Endometrial microvascular endothelial cells (primary cell): ENCODE data around the gene CHST13. TPM values are rescaled to one million over a fixed set of nuclear protein-coding genes. Genes with fewer than 3 reads are reported as not detected.

Experiments
- in situ Hi-C: cut with HindIII; loops from 2 replicates; pipeline ENCODE4 v1.10.0; 2017; ENCODE audit warnings: low sequenced_read_pairs, low pct_unique_long_range_greater_than_20kb; ENCODE audit errors: inconsistent ontology term
- total RNA-seq: library from RNA; depleted of rRNA; stranded (reverse); fragments of >200 nt; gene quantifications from one replicate; pipeline ENCODE4 v1.2.3, GENCODE V29; 2015; ENCODE audit errors: inconsistent ontology term

Gene CHST13
- total RNA-seq, 1 donor from 2014 or later = not detected

DNA sequence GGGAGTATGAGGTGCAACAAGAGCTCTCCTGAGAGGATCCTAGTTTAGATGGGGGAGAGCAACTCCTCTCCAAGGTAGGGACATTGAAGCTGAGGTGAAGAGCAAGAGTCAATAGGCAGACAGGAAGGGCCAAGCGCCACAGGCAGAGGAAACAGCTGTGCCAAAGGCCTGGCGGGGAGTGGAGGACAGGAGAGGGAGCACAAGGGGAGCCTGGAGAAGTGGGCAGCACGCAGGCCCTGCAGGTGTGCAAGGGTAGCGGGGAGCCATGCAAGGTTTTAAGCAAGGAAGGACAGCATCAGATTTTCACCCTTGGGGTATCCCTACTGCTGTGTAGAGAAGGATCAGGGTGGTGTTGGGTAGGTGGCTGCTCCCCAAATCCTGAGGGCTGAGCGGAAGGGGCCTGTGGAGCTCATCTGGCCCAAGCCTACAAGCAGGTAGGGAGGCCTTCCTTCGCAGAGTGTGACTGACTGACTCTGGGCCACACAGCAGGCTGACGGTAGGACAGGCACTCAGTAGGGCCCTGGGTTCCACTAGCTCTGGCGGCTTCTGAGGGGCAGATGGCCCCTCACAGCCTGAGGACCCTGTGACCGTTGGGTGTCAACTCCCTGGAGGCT lies 13.3 kb downstream of the CHST13 start:
- in situ Hi-C loops = no loop called here

DNA sequence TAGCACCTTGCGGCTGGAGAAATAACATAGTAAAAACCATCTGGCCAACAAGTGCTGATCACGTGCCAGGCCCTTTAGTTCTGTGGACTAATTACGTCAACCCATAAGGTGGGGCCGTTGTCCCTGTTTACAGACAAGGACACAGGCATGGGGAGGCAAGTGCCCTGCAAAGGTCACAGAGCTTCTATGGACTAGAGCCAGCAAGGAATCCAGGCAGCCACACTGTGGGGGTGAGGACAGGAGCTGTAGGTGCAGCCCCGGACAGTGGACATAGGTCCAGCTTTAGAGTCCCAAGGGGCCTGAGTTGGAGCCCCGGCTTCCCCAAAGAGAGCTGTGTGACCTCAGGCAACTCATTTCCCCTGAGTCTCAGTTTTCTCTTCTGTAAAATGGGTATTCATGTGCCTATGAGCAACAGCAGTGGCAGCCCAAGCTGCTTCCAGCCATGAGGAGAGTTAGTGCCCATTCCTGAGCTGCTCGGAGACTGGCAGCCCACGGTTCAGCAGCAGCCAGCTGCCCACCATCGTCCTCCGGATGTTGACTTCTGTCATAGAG lies 13.9 kb downstream of the CHST13 start:
- in situ Hi-C loops = no loop called here

DNA sequence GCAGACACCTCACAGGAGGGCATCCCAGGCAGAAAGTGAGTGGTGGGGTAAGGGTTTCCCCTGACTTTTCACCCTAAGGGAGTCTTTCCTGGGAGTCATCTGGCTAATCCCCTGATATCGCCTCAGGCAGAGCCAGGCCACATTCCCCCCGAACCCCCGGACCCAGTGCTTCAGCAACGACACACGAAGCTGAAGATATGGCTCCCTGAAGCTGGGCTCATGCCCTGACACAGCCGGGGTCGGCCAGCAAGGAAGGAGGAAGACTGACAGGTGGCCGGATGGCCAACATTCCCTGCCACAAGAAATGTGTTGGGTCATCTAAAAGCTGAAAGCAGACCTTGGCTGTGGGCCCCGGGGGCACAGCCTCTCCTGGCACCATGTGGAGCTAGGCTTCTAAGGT lies 14.4 kb downstream of the CHST13 start:
- in situ Hi-C loops = no loop called here

DNA sequence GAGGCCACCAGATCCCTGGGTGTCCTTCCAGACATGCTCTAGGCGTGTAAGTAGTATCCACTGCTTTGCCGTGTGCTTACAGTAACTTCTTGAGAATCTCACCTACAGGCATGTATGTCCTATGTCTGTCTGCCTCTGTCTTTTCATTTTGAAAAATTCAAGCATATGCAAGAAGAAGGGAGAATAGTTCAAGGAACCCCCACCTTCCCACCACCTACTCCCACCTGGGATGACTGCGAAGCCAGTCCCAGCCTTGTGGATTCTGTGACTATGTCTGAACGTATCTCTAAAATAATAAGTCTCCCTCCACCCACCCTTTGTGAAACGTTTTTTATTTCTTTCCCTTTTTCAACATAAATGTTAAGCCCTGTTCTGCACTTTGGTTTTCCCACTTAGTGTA lies 15.0 kb downstream of the CHST13 start:
- in situ Hi-C loops = no loop called here

DNA sequence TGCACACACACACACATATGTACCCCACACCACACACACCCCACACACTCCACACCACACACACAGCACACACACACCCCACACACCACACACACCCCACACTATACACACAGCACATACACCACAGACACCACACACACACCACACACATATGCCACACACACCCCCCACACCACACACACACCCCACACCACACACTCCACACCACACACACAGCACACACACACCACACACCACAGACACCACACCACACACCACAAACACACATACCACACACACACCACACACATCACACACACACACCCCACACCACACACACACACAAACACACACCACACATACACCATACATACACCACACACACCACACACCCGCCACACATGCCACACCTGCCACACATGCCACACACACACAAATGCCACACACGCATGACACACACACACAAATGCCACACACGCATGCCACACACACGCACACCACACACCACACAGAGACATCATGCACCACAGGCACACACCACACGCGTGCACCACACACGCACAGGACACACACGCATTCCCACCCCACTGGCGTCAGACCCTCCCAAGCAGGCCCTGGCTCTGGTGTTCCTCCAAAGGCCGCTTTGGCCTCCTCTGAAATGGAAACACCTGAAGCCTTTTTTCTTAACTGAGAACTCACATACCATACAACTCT lies 15.7 kb downstream of the CHST13 start:
- in situ Hi-C loops = no loop called here

DNA sequence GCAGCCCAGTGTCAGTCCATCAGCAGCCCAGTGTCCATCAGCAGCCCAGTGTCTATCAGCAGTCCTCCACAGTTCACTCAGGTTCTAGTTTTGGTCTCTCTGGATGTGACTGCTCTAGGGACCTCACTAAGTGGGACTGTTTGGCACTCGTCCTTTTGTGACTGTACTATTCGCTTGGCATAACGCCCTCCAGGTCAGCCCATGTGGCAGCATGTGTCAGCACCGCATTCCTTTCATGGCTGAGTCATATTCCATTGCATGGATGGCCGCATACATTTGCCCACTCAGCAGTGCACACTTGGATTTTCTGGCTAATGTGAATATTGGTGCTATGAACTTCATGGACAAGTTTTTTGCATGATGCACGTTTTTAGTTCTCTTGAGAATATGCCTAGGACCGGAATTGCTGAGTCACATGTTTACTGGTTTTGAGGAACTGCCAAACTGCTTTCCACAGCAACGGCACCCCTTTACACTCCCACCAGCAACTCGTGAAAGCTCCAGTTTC lies 16.4 kb downstream of the CHST13 start:
- in situ Hi-C loops = no loop called here

DNA sequence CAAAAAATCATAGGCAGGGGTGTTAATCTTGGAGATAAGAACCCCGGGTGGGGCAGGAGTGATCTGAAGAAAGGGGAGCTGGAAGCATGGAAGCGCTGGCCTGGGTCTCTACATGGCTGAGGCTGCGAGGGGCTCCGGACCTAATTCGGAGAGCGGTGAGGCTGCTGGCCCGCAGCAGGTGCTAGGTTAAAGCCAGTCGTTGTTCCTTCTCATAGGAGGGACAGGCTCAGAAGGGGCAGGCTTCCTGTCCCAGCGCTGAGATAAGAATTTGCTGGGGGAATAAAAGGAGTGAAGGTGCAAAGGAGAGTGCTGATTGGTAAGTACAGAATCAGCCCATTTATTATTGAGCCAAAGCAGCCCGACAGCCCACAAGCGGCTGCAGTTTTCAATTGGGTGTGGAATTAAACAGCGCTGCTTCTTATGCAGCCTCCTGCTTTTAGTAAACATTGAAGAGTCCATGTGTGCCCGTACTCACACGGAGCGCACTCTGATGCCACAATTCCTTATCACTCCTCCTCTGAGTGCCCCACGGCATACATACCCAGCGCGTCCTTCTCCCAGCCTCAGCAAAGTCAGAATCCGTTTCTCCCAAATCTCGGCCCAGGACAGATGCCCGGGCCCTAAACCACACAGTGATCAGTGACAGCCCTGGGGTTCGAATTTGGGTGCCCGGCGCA lies 17.1 kb downstream of the CHST13 start:
- in situ Hi-C loops = no loop called here

DNA sequence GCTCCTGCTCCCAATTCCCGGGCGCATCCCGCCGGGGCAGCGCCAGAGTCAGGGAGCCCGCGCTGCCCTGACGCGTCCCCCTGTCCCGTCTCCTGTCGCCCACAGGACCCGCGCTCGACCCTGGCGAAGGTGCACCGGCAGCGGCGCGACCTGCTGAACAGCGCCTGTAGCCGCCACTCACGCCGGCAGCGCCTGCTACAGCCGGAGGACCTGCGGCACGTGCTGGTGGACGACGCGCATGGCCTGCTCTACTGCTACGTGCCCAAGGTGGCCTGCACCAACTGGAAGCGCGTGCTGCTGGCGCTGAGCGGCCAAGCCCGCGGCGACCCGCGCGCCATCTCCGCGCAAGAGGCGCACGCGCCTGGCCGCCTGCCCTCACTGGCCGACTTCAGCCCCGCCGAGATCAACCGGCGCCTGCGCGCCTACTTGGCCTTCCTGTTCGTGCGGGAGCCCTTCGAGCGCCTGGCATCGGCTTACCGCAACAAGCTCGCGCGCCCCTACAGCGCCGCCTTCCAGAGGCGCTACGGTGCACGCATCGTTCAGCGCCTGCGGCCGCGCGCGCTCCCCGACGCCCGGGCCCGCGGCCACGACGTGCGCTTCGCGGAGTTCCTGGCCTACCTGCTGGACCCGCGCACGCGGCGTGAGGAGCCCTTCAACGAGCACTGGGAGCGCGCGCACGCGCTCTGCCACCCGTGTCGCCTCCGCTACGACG lies 17.8 kb downstream of the CHST13 start:
- in situ Hi-C loops = no loop called here

DNA sequence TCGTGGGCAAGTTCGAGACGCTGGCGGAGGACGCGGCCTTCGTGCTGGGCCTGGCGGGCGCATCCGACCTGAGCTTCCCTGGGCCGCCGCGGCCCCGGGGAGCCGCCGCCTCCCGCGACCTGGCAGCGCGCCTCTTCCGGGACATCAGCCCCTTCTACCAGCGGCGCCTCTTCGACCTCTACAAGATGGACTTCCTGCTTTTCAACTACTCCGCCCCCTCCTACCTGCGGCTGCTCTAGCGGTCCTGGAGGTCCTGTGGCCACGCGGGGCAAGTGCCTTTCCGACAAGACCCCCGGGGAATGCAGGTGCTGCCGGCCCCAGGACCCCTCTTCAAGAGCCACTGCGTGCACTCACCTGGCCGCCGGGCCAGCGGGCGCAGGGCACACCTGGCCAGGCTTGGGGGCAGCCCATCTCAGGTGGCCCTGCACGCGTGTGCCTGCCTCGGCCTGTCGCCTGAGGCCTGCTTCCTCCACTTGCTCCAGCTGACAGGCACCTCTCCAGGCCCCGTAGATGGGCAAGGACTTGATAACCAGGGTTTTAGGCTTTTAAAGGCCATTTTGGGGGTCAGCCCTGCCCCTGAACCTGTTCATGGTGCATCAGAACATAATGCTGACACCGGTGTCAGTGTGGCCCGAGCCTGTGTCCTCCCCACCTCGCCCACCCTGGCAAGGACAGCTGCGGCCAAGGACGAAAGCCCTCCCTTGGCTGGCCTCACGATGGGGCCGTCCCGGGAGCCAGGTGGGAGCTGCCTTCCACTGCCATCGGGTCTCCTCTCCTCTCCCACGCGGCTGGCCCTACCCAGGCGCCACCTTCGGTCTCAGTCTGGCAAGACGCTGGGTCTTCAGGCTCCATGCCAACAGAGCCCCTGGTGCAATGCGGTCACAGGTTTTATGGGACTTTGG lies 18.6 kb downstream of the CHST13 start:
- in situ Hi-C loops = no loop called here

DNA sequence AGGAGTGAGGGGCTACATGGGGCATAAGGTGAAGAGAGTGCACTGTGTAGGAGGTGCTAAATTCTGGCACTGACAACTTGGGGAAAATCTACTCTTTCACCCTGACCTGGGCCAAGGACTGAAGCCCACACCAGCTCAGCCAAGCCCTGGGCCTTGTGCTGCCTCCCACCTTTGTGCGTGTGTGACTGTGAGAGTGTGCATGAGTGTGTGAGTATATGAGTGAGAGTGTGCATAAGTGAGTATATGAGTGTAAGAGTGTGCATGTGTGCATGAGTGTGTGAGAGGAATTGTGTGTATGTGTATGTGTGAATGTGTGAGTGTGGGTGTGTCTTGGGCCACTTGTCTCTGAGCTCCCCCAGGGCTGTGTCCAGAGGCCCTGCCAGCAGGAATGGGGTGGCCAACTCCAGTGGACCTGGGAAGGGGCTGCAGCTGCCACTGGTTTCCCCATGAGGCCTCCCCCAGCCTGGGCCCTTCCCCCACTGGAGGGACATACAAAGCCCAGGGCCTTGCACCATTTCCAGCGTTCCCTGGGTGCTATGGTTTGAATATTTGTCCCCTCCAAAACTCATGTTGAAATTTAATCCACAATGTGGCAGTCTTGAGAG lies 19.6 kb downstream of the CHST13 start:
- in situ Hi-C loops = no loop called here

DNA sequence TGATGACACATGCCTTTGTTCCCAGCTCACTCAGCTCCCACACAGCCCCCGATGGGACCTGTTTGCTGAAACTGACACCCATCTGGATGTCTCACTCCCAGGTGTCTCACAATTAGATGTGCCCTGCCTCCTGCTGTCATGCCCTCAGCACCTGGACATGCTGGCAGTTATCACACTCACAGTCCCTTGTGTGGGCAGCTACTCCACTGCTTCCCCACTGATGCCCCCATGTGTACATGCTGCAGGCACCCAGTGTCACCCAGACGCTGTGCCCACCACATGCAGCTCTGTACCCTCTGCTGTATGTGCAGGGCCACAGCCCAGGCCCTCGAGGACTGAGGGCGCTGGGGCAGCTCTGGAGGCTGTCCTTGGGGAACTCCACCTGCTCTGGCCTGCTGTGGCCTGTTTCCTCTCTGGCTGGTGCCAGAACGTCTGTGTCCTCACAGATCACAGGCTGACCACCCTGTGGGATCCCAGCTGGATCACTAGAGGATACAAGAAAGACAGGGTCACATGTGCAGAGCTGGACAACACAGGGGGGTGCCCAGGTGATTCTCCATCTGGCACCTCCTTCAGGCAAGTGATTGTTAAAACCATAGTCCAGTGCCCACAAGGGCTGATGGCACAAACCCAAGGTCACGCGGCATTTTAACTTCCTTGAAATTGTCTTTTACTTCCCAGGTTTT lies 20.8 kb downstream of the CHST13 start:
- in situ Hi-C loops = no loop called here

DNA sequence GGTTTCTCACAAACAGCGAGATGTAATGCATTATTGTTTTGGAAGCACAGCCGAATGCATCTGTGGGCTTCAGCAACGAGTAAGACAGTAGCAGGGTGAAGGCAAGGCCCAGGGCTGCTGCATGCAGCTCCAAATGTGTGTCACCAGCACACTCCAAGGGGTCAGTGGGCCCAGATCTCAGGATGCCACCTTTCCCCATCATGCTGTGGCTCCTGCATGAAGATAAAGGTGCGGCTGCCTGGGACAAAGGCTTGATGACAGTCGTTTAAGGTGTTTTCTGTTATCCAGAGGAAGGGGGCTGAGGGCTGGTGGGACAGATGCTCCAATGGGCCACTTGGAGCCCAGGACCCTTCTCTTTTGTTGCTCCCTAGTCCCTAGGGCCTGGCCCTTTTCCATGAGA lies 21.6 kb downstream of the CHST13 start:
- in situ Hi-C loops = no loop called here

DNA sequence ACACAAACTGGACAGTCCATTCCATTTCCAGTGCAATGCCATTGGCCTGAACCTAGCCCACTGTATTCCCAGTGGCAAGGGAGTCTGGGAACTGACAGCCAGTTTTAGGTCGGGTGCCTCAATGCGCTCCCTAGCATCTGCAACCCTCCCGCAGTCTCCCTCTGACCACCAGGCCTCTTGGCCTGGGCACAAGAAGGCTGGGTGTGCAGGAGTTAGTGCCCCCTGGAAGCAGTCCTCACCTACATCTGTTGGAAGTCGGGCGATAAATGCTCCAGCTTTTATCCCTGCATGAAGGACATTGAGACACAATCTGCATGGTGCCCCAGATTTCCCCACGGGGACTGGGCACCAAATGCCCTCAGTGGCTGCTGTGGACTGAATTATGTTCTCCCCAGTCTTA lies 22.1 kb downstream of the CHST13 start:
- in situ Hi-C loops = no loop called here

DNA sequence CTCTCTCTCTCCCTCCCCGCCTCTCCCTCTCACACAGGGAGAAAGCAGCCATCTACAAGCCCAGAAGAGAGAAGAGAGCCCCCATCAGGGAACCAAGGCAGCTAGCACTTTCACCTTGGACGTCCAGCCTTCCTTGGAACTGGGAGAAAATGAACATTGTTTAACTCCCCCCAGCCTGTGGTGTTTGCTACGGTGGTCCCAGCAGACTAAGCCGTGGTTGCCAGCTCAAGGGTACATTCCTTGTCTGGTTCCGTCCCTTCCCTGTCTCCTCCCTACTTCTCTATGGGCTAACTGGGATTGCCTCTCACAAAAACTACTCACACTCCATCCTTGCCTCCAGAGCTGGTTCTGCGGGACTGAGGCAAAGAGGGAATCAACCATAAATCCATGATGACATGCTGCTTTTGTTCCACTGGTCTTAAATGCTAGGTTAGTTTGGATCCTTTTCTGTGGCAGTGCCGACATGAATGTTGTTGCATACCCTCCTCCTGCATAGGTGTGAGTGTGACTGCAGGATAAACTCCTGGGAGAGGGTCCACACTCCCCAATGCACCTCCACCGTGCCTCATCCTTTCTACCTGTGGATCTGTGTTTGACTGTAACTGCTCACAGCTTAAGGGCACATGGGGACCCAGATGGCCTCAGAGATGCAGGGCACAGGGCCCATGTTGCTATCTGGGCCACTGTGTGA lies 22.7 kb downstream of the CHST13 start:
- in situ Hi-C loops = no loop called here

DNA sequence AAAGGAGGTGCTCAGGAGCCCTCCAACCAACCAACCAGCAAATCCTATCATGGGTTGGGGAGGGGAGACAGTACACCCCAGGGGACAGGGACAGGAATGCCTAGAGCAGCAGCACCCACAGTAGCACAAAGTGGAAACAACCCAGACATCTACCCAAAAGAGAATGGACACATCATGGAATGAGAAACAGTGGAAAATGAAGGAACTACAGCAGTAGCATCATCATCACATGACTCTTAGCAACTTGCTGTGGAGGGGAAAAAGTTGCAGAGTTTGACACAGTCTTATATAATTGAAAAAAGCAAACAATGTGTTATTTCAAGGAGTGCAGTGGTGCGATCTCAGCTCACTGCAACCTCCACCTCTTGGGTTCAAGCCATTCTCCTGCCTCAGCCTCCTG lies 23.8 kb downstream of the CHST13 start:
- in situ Hi-C loops = no loop called here

DNA sequence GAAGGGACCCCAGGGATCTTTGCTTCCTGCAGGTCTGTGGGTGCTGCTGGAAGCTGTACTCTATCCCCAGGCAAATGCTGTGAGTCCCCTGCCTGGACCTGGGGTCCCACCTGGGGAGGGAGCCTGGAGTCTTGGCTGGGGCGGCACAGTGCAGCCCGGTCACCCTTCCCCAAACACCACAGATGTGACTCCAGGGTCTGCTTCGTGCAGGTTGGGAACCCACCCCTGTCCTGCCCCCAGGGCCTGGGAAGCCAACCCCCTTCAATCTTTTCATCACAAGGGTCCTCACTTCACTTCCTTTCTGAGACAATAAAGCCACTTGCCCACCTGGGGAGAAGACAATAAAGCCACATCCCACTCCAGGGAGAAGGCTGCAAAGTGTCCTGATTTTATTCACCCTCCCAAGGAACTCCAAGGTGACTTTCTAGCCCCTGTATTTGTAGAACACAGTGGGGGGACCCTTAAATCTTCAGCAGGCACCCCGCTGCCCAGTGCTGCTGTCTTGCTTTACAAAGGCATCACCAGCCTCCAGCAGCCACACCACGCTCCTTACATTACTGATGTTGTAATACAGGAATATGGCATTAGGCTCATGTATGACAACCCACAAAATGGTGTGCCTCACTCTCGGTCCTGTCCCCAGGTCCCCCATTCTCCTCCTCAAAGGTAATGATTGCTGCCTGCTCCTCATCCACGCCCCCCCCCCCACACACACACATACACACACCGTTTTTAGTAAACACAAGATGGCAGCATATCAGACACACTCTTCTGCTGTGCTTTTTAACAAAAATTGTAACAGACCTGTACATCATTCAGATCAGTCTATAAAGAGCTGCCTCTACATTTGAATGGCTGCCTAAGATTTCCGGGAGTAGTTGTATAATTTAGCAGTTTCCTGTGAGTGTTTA lies 24.9 kb downstream of the CHST13 start:
- in situ Hi-C loops = no loop called here
